ENCODE data around the gene ZNF613.

GRCh38 chr19:51884713-51885112 is 42.6 kb upstream of the ZNF613 start:
- TF ChIP-seq POLR2A (IDR thresholded peaks at IDR 0.05; ENCODE audit: low read depth, low read length) (no peak), POU2F2 (IDR thresholded peaks at IDR 0.05; ENCODE audit: low read depth, low read length) (no peak), POLR2AphosphoS5 (IDR thresholded peaks at IDR 0.05; ENCODE audit: low read depth, low read length) (no peak), TAF1 (IDR thresholded peaks at IDR 0.05; ENCODE audit: low read depth, low read length) (no peak)
